ENCODE measurements around the gene ADIPOR2.

ADIPOR2 gene

DNA sequence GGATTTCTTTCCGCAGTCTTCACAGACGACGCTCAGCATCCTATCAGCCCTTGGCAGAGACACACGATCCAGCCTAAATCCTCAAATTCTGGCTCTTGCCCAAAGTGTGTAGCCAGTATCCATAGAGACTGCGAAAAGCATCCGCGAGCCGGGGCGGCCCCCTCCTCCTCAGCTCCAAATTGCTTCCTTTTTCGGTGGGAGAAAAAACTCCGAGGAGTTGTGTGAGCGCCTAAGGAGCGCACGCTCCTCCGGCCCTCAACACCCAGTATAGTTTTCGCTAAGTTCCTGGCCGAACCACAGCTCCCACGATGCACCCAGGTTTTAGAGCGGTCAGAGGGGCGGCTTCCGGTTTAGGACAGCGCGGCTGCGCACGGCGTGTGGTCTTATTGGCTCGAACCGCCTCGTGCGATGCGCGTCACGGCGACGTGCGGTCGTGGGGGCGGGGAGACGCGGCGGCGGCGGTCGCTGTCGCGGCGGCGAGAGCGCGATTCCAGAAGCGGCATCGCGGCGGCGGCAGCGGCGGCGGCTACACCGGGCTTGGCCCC, at the start of gene ADIPOR2:
Gene ADIPOR2, plus strand, starts transcription at position 493 of the 545 bp plus-strand sequence. CDS start 63,274 bp downstream, outside the sequence.
- DNase-seq (ENCODE audit: low spot score): peak; percentile 97

- no peak for DNase-seq (ENCODE audit: low spot score)
These were observed 48.4 kb upstream of the ADIPOR2 start for GRCh38 chr12:1642513-1642912.

GRCh38 chr12:1643043-1643442, 47.8 kb upstream of the ADIPOR2 start:
- DNase-seq (ENCODE audit: low spot score): no peak

DNA sequence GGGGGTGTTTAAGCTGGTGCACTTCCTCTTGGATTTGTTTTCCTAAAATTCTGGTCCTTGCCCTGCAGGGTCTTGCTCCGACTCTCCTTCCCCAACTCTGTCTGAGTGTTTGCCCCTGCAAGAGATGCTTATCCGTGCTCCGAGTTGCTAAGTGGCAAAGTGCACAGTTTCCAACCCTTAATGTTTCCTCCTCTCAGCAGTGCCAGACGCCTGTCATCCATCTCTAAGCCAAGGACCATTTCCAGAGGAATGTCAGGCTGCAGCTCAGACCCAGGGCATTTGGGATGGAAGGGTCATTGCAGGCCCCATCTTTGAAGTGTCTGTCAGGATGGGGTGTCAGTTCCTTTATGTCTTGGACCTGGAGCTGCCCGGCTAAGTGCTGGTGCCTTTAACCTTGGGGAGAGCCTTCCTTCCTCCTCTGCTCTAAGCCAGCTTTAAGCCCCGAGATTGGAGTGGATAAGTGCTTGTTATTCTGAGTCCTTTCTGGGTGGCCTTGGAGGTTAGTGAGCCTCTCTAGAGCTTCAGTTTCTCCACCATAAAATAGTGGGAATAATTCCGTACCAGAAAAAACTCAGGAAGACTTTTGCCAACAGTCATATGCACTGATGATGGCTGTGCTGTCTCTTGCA, 46.9 kb upstream of the ADIPOR2 start:
- DNase-seq (ENCODE audit: low spot score): no peak

GRCh38 chr12:1644534-1645438, 46.1 kb upstream of the ADIPOR2 start:
- peak; percentile 62 for DNase-seq (ENCODE audit: low spot score)

DNA sequence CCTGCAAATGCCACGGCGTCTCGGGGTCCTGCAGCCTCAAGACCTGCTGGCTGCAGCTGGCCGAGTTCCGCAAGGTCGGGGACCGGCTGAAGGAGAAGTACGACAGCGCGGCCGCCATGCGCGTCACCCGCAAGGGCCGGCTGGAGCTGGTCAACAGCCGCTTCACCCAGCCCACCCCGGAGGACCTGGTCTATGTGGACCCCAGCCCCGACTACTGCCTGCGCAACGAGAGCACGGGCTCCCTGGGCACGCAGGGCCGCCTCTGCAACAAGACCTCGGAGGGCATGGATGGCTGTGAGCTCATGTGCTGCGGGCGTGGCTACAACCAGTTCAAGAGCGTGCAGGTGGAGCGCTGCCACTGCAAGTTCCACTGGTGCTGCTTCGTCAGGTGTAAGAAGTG, 45.1 kb upstream of the ADIPOR2 start:
- no peak for DNase-seq (ENCODE audit: low spot score)

DNA sequence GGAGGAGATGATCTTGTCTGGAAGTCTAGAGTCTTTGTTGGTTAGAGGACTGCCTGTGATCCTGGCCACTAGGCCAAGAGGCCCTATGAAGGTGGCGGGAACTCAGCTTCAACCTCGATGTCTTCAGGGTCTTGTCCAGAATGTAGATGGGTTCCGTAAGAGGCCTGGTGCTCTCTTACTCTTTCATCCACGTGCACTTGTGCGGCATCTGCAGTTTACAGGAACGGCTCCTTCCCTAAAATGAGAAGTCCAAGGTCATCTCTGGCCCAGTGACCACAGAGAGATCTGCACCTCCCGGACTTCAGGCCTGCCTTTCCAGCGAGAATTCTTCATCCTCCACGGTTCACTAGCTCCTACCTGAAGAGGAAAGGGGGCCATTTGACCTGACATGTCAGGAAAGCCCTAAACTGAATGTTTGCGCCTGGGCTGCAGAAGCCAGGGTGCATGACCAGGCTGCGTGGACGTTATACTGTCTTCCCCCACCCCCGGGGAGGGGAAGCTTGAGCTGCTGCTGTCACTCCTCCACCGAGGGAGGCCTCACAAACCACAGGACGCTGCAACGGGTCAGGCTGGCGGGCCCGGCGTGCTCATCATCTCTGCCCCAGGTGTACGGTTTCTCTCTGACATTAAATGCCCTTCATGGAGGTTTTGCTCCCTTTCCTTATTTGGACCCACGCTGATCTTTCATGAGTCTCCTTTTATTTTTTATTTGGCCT, 44.1 kb upstream of the ADIPOR2 start:
- no peak for DNase-seq (ENCODE audit: low spot score)

- DNase-seq (ENCODE audit: low spot score): no peak
These were observed 43.6 kb upstream of the ADIPOR2 start for GRCh38 chr12:1647285-1647669.

- no peak for DNase-seq (ENCODE audit: low spot score)
These were observed 40.5 kb upstream of the ADIPOR2 start for GRCh38 chr12:1650260-1650977.

DNA sequence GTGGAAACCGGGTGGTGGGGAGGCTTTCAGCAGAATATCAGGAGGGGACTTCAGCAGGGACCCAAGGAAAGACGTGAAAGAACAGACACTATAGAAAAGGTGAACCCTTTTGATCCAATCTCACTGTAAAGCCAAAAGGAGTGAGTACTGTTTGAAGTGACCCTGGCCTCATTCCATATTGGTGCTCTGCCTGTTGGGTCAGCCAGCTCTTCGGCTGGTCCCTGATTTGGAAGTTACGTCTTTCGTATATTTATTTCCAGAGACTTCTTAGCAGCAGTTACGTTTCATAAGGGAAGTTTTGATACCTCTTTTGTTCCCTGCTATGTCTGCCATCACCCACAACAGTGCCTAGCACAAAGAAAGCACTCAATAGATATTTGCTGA, 39.9 kb upstream of the ADIPOR2 start:
- DNase-seq (ENCODE audit: low spot score): no peak

DNA sequence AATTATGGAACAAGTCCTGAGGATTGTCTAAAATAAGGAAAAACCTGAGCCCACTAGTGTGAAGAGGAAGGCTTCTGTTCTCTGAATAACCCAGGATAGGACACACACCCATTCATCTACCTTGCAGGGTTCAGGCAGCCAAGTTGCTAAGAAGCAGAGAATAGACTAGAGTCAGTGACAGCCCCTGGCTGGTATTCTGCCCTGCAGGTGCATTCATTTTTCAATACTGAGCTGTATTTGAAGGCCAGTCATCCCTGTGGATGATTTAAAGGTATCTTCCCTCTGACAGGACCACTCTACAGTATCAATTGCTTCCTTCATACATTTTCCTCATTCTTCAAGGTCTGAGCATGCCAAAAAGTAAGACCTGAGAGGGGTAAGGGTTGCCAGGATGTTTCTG, 38.9 kb upstream of the ADIPOR2 start:
- no peak for DNase-seq (ENCODE audit: low spot score)

GRCh38 chr12:1655225-1655788, 35.6 kb upstream of the ADIPOR2 start:
- no peak for DNase-seq (ENCODE audit: low spot score)

DNA sequence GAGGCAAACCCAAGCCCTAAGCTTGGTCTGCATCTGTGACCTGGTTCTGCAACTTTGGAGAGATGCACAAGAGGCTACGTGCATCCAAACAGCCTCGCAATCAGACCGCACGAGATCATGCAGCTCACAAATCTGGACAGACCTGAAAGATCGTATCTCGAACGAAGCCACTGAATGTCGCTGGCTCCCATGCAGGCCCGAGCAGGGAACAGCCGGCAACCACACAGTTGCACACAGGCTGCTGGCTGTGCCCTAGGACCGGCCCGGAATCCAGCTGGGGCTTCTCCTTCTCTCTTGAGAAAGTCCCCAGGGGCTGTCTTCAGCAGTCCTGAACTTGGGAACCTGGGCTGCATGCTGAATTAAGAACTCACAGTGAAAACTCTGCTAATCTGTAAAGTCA, 34.0 kb upstream of the ADIPOR2 start:
- DNase-seq (ENCODE audit: low spot score): no peak

- DNase-seq (ENCODE audit: low spot score): no peak
These were observed 33.2 kb upstream of the ADIPOR2 start for GRCh38 chr12:1657688-1658087.

GRCh38 chr12:1660304-1661187, 30.3 kb upstream of the ADIPOR2 start:
- no peak for DNase-seq (ENCODE audit: low spot score)

- peak; percentile 91 for DNase-seq (ENCODE audit: low spot score)
These were observed 29.1 kb upstream of the ADIPOR2 start for GRCh38 chr12:1661553-1662335.

DNA sequence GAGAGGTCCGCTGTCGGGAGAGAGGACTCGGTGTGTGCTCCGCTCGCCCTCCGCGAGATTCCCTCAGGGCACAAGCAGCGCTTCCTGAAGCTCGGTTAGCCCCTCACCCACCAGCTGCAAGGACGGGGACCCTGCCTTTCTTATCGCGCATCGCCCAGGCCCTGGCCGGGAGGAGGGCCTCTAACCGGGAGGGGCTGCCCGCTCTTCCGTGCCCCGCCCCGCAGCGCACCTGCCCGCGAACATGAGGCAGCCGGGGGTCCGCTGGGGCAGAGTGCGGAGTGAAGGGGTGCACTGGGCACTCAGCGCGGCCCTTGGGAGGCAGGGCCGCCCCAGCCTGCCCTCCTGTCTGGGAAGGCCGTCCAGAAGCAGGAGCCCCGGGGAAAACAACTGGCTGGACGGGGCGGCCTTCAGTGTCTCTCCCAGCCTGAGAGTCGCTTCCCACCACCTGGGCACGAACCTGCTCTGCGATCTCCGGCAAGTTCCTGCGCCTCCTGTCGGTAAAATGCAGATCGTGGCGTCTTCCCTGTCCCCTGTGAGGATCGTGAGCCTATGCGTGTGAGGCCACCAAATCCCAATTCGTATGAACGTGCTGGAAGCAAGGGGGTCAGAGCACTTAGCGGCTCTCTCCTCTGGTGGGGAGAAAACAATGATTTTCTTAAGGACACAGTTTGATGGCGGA, 28.0 kb upstream of the ADIPOR2 start:
- no peak for DNase-seq (ENCODE audit: low spot score)

- DNase-seq (ENCODE audit: low spot score): no peak
These were observed 27.3 kb upstream of the ADIPOR2 start for GRCh38 chr12:1663440-1664132.

DNA sequence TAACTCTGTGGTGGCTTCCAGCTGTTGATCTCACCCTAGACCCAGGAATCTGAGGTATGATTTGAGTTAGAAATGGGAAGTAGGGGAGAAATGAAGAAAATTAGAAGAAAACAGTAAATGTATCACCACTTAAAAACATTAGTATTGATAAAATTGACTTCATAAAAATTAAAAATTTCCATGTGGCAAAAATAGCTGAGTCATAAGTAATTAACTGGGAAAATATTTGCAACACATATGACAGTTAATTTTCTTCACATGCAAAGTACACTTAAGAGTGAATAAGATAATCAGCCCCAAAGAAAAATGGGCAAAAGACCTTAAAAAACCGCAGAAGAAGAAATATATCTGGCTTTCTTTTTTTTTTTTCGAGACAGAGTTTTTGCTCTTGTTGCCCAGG, 25.5 kb upstream of the ADIPOR2 start:
- no peak for DNase-seq (ENCODE audit: low spot score)
